Suprapubic skin (tissue), 4 donors: ENCODE results near the gene CDH16. TPM values are rescaled to one million over a fixed set of nuclear protein-coding genes. Genes with fewer than 3 reads are reported as not detected.

Source experiments
- DNase-seq, 2 donors: peaks; one replicate each; pipeline ENCODE4 v3.0.0-alpha.2; 2019; ENCODE audit warnings: low spot score in 2 of 2
- H3K27ac ChIP-seq: fragments of 200-600 bp; sonication (generic); one replicate; pipeline ENCODE4 v1.5.1; 2019
- H3K27me3 ChIP-seq: fragments of 200-600 bp; sonication (generic); one replicate; pipeline ENCODE4 v1.5.1; 2019
- H3K36me3 ChIP-seq: fragments of 200-600 bp; sonication (generic); one replicate; pipeline ENCODE4 v1.5.1; 2019
- H3K4me1 ChIP-seq: fragments of 200-600 bp; sonication (generic); one replicate; pipeline ENCODE4 v1.5.1; 2019
- H3K4me3 ChIP-seq: fragments of 200-600 bp; sonication (generic); one replicate; pipeline ENCODE4 v1.5.1; 2019; ENCODE audit warnings: mild to moderate bottlenecking
- H3K9me3 ChIP-seq: fragments of 200-600 bp; sonication (generic); one replicate; pipeline ENCODE4 v1.5.1; 2019
- CTCF ChIP-seq, 2 donors: fragments of 200-600 bp in 1 of 2; fragments of 450-650 bp in 1 of 2; sonication (generic) in 1 of 2; IDR thresholded peaks; one replicate each; pipeline ENCODE4 v1.5.1; 2016 to 2019; ENCODE audit warnings: antibody characterized with exemption in 2 of 2, mild to moderate bottlenecking in 1 of 2, moderate library complexity in 1 of 2
- EP300 ChIP-seq: sonication (generic); formaldehyde crosslinking; IDR thresholded peaks from one replicate; pipeline ENCODE4 v1.6.1; 2017; ENCODE audit warnings: antibody characterized with exemption
- POLR2A ChIP-seq, 2 donors: fragments of 450-650 bp; IDR thresholded peaks; one replicate each; pipeline ENCODE4 v1.6.1; 2017; ENCODE audit warnings: antibody characterized with exemption in 2 of 2, mild to moderate bottlenecking in 2 of 2, moderate library complexity in 2 of 2
- POLR2AphosphoS5 ChIP-seq, 3 donors: sonication (generic); formaldehyde crosslinking; IDR thresholded peaks; one replicate each; pipeline ENCODE4 v1.6.1; 2017; ENCODE audit warnings: antibody characterized with exemption in 3 of 3
- WGBS: methylation state at CpG from one replicate; pipeline ENCODE4 v1.1.5; 2018; 5-methylcytosine and 5-hydroxymethylcytosine counted together
- total RNA-seq, 4 donors: library from RNA; depleted of rRNA; stranded (reverse); fragments of >200 nt; gene quantifications; one replicate each; pipeline ENCODE4 v1.1.0, GENCODE V29; 2016

Gene CDH16
- total RNA-seq, 4 donors from 2014 or later, result 0.45 TPM; not detected in 3

- 88% methylated on average over 2 of the region's 2 CpGs for WGBS
- H3K4me1 ChIP-seq, result peaks cover 2% of the 10 kb centered on the region
- TF ChIP-seq CTCF (IDR thresholded peaks at IDR 0.05), result no peak
- H3K27ac ChIP-seq, result no peak overlapping the region
- H3K36me3 ChIP-seq, result no peaks in the 10 kb centered on the region
- H3K4me3 ChIP-seq, result no peak overlapping the region
- DNase-seq, result no peak
- H3K9me3 ChIP-seq, result no peaks in the 10 kb centered on the region
- H3K27me3 ChIP-seq, result no peaks in the 10 kb centered on the region
These were observed 24.6 kb downstream of the CDH16 start for GRCh38 chr16:66894055-66894454.

GRCh38 chr16:66891797-66892196, 26.9 kb downstream of the CDH16 start:
- H3K4me3 ChIP-seq, result no peak overlapping the region
- no peak for DNase-seq
- H3K4me1 ChIP-seq, result peaks cover 2% of the 10 kb centered on the region
- TF ChIP-seq EP300, result no peak
- TF ChIP-seq POLR2A (IDR thresholded peaks at IDR 0.05), result no peak
- no peak for TF ChIP-seq POLR2AphosphoS5 (IDR thresholded peaks at IDR 0.05)
- TF ChIP-seq CTCF (IDR thresholded peaks at IDR 0.05), result no peak
- H3K27me3 ChIP-seq, result no peaks in the 10 kb centered on the region
- no peaks in the 10 kb centered on the region for H3K9me3 ChIP-seq
- WGBS, result 85% methylated on average over 6 of the region's 6 CpGs
- peaks cover 4% of the 10 kb centered on the region for H3K36me3 ChIP-seq
- H3K27ac ChIP-seq, result no peak overlapping the region

GRCh38 chr16:66891360-66891759, 27.3 kb downstream of the CDH16 start:
- 90% methylated on average over 4 of the region's 4 CpGs for WGBS
- TF ChIP-seq CTCF (IDR thresholded peaks at IDR 0.05) (no peak), POLR2AphosphoS5 (IDR thresholded peaks at IDR 0.05) (no peak), EP300 (no peak), POLR2A (IDR thresholded peaks at IDR 0.05) (no peak)
- Histone ChIP-seq H3K4me3 (no peak overlapping the region), H3K27ac (no peak overlapping the region), H3K36me3 (peaks cover 8% of the 10 kb centered on the region), H3K27me3 (no peaks in the 10 kb centered on the region), H3K4me1 (peaks cover 2% of the 10 kb centered on the region), H3K9me3 (no peaks in the 10 kb centered on the region)
- no peak for DNase-seq

GRCh38 chr16:66890799-66891198, 27.9 kb downstream of the CDH16 start:
- Histone ChIP-seq H3K36me3 (peaks cover 12% of the 10 kb centered on the region), H3K27ac (no peak overlapping the region), H3K4me1 (peaks cover 2% of the 10 kb centered on the region), H3K27me3 (no peaks in the 10 kb centered on the region), H3K4me3 (no peak overlapping the region), H3K9me3 (no peaks in the 10 kb centered on the region)
- DNase-seq, result no peak
- TF ChIP-seq POLR2A (IDR thresholded peaks at IDR 0.05), result no peak
- no peak for TF ChIP-seq POLR2AphosphoS5 (IDR thresholded peaks at IDR 0.05)
- no peak for TF ChIP-seq EP300
- TF ChIP-seq CTCF (IDR thresholded peaks at IDR 0.05), result no peak
- WGBS, result 78% methylated on average over 2 of the region's 2 CpGs

- no peak for DNase-seq
- WGBS, result 49% methylated on average over 4 of the region's 4 CpGs
- Histone ChIP-seq H3K27me3 (no peaks in the 10 kb centered on the region), H3K36me3 (peaks cover 24% of the 10 kb centered on the region), H3K27ac (no peak overlapping the region), H3K9me3 (no peaks in the 10 kb centered on the region), H3K4me1 (no peaks in the 10 kb centered on the region), H3K4me3 (no peak overlapping the region)
- TF ChIP-seq POLR2AphosphoS5 (IDR thresholded peaks at IDR 0.05) (no peak), CTCF (IDR thresholded peaks at IDR 0.05) (no peak), EP300 (no peak)
These were observed 29.1 kb downstream of the CDH16 start for GRCh38 chr16:66889622-66890021.
